DND-41 (cell line): Measurements from ENCODE around the gene PLEKHA5.

Source experiments
- CTCF ChIP-seq: IDR thresholded peaks from 2 replicates; pipeline ENCODE4 v1.5.1; 2012; ENCODE audit warnings: borderline replicate concordance, low read length, moderate library complexity, mild to moderate bottlenecking; ENCODE audit not compliant: poor library complexity, severe bottlenecking; ENCODE audit errors: extremely low read depth
- EZH2 ChIP-seq: IDR thresholded peaks from 3 replicates; pipeline ENCODE4 v1.6.1; 2012; ENCODE audit warnings: borderline replicate concordance, low read depth, mild to moderate bottlenecking, moderate library complexity, low read length, inconsistent platforms; ENCODE audit not compliant: severe bottlenecking

GRCh38 chr12:19421503-19422282 is 292.2 kb downstream of the PLEKHA5 start:
- TF ChIP-seq CTCF = no peak
- no peak for TF ChIP-seq EZH2
